ENCODE results near the gene FGF19.

The FGF19 gene

GRCh38 chr11:69716891-69717747 is 13.3 kb upstream of the FGF19 start:
- DNase-seq (ENCODE audit: low read depth) = no peak

GRCh38 chr11:69716099-69716498 is 12.3 kb upstream of the FGF19 start:
- DNase-seq (ENCODE audit: low read depth) = no peak

GRCh38 chr11:69715446-69715845 is 11.6 kb upstream of the FGF19 start:
- DNase-seq (ENCODE audit: low read depth) = no peak

GRCh38 chr11:69711822-69712801 is 8.3 kb upstream of the FGF19 start:
- DNase-seq (ENCODE audit: low read depth) = no peak

GRCh38 chr11:69708736-69709401 is 5.0 kb upstream of the FGF19 start:
- no peak for DNase-seq (ENCODE audit: low read depth)

- DNase-seq (ENCODE audit: low read depth) = no peak
Observed at GRCh38 chr11:69707176-69707575, 3.4 kb upstream of the FGF19 start.

GRCh38 chr11:69705901-69706787 is 2.3 kb upstream of the FGF19 start:
- DNase-seq (ENCODE audit: low read depth) = no peak

GRCh38 chr11:69705351-69705811 is 1.6 kb upstream of the FGF19 start:
- DNase-seq (ENCODE audit: low read depth) = no peak

GRCh38 chr11:69704508-69705253 is 859 bp upstream of the FGF19 start:
- no peak for DNase-seq (ENCODE audit: low read depth)

GRCh38 chr11:69703453-69703767 is 412 bp downstream of the FGF19 start:
- DNase-seq (ENCODE audit: low read depth) = no peak

GRCh38 chr11:69702769-69703452 is 911 bp downstream of the FGF19 start:
- DNase-seq (ENCODE audit: low read depth) = no peak

- no peak for DNase-seq (ENCODE audit: low read depth)
Observed at GRCh38 chr11:69702239-69702691, 1.6 kb downstream of the FGF19 start.

GRCh38 chr11:69700278-69701140 is 3.3 kb downstream of the FGF19 start:
- no peak for DNase-seq (ENCODE audit: low read depth)

GRCh38 chr11:69699213-69699612 is 4.6 kb downstream of the FGF19 start:
- no peak for DNase-seq (ENCODE audit: low read depth)

GRCh38 chr11:69698362-69698761 is 5.5 kb downstream of the FGF19 start:
- no peak for DNase-seq (ENCODE audit: low read depth)

- no peak for DNase-seq (ENCODE audit: low read depth)
Observed at GRCh38 chr11:69697861-69698260, 6.0 kb downstream of the FGF19 start.

GRCh38 chr11:69697469-69697843 is 6.4 kb downstream of the FGF19 start:
- DNase-seq (ENCODE audit: low read depth) = no peak

- DNase-seq (ENCODE audit: low read depth) = no peak
Observed at GRCh38 chr11:69696749-69697468, 6.9 kb downstream of the FGF19 start.
